A204.1 (cell line): ENCODE data around the gene FAM227B.
"Not testable (repeated sequence)": the region's sequence is repeated elsewhere in the genome, so short reads cannot be mapped to it uniquely, and the experiment has no call there.

Experiments used
- FAIRE-seq: peaks from 2 replicates; lab custom pipeline; 2012; peaks lifted over from hg19 to GRCh38; lab: Jason Lieb, UNC

The FAM227B gene

GRCh38 chr15:49610157-49610918, 10.3 kb downstream of the FAM227B start:
- FAIRE-seq = peak; percentile 72

GRCh38 chr15:49606594-49606993, 14.0 kb downstream of the FAM227B start:
- no peak for FAIRE-seq

GRCh38 chr15:49605588-49605987, 15.0 kb downstream of the FAM227B start:
- no peak for FAIRE-seq

- no peak for FAIRE-seq
Observed at GRCh38 chr15:49604625-49605409, 15.8 kb downstream of the FAM227B start.

- FAIRE-seq = not testable (repeated sequence)
Observed at GRCh38 chr15:49592829-49593316, 27.7 kb downstream of the FAM227B start.

GRCh38 chr15:49589030-49589429, 31.6 kb downstream of the FAM227B start:
- no peak for FAIRE-seq

- FAIRE-seq = no peak
Observed at GRCh38 chr15:49573421-49573820, 47.2 kb downstream of the FAM227B start.

GRCh38 chr15:49570672-49571071, 49.9 kb downstream of the FAM227B start:
- FAIRE-seq = peak; percentile 94

- FAIRE-seq = no peak
Observed at GRCh38 chr15:49570174-49570573, 50.4 kb downstream of the FAM227B start.

- no peak for FAIRE-seq
Observed at GRCh38 chr15:49560045-49560444, 60.6 kb downstream of the FAM227B start.

GRCh38 chr15:49558929-49559328, 61.7 kb downstream of the FAM227B start:
- no peak for FAIRE-seq

GRCh38 chr15:49556437-49556836, 64.2 kb downstream of the FAM227B start:
- no peak for FAIRE-seq

GRCh38 chr15:49550342-49550741, 70.3 kb downstream of the FAM227B start:
- FAIRE-seq = not testable (repeated sequence)

GRCh38 chr15:49538520-49538919, 82.1 kb downstream of the FAM227B start:
- FAIRE-seq = no peak

- FAIRE-seq = no peak
Observed at GRCh38 chr15:49530092-49530491, 90.5 kb downstream of the FAM227B start.

- FAIRE-seq = no peak
Observed at GRCh38 chr15:49528289-49528688, 92.3 kb downstream of the FAM227B start.

GRCh38 chr15:49521802-49522201, 98.8 kb downstream of the FAM227B start:
- no peak for FAIRE-seq

GRCh38 chr15:49512739-49513138, 107.9 kb downstream of the FAM227B start:
- not testable (repeated sequence) for FAIRE-seq

- no peak for FAIRE-seq
Observed at GRCh38 chr15:49507261-49507660, 113.4 kb downstream of the FAM227B start.

- FAIRE-seq = no peak
Observed at GRCh38 chr15:49506341-49506740, 114.3 kb downstream of the FAM227B start.

- FAIRE-seq = no peak
Observed at GRCh38 chr15:49501586-49501985, 119.0 kb downstream of the FAM227B start.

GRCh38 chr15:49495993-49496753, 124.4 kb downstream of the FAM227B start:
- peak; percentile 25 for FAIRE-seq

GRCh38 chr15:49494842-49495241, 125.8 kb downstream of the FAM227B start:
- no peak for FAIRE-seq
